Pancreas (tissue), 10 donors: ENCODE results near the gene PTPRM. TPM values are rescaled to one million over a fixed set of nuclear protein-coding genes. Genes with fewer than 3 reads are reported as not detected.

Source experiments
- ATAC-seq, 4 donors: fragments of 200-7000 bp; cut with Tn5 transposase; one replicate each; pipeline versions ENCODE4 v1.8.0 to v1.9.1; 2020; ENCODE audit warnings: mild to moderate bottlenecking in 4 of 4, moderate library complexity in 4 of 4
- DNase-seq, 6 donors: peaks; one replicate each; pipeline ENCODE4 v3.0.0-alpha.2; 2020
- FAIRE-seq: peaks from 2 replicates; lab custom pipeline; 2012; peaks lifted over from hg19 to GRCh38; lab: Jason Lieb, UNC
- H3K27ac ChIP-seq, 4 donors: fragments of 200-600 bp; sonication (generic); 1 replicate in 3 of 4; 2 replicates in 1 of 4; pipeline versions ENCODE4 v1.5.0 to v1.8.0; 2020
- H3K27me3 ChIP-seq, 4 donors: fragments of 200-600 bp; one replicate each; pipeline ENCODE4 v1.8.0; 2021
- H3K36me3 ChIP-seq, 3 donors: fragments of 200-600 bp; sonication (generic) in 1 of 3; one replicate each; pipeline versions ENCODE4 v1.5.0 to v1.8.0; 2020 to 2021
- H3K4me1 ChIP-seq, 3 donors: fragments of 200-600 bp; one replicate each; pipeline ENCODE4 v1.8.0; 2021
- H3K4me3 ChIP-seq, 4 donors: fragments of 200-600 bp; sonication (generic) in 2 of 4; one replicate each; pipeline versions ENCODE4 v1.5.0 to v1.8.0; 2020 to 2021
- H3K9me3 ChIP-seq, 4 donors: fragments of 200-600 bp; one replicate each; pipeline ENCODE4 v1.8.0; 2021
- WGBS, 2 donors: extraction: QIAGEN DNeasy Blood & Tissue Kit; methylation state at CpG; one replicate each; pipeline ENCODE4 v1.1.7; 2013; 5-methylcytosine and 5-hydroxymethylcytosine counted together
- intact Hi-C, 3 donors: fragments of 100-400 bp; cut with DNase I; formaldehyde crosslinking; loops; one replicate each; pipeline versions ENCODE4 v1.11.1 to v1.14.2; 2022
- polyA plus RNA-seq, 2 donors: library from polyadenylated mRNA; stranded (reverse); fragments of 200-250 nt; gene quantifications; one replicate each; pipeline ENCODE4 v1.2.3, GENCODE V29; 2013
- total RNA-seq, 6 donors: library from RNA; stranded (reverse); fragmentation: NEBNext Ultra II Directional in 4 of 6; extraction: Animal tissue kit (Norgen Biotek cat#: 25700) in 4 of 6; gene quantifications; one replicate each; pipeline versions ENCODE4 v1.2.1 to v1.2.4, GENCODE V29; 2021 to 2023
- TF ChIP-seq, protein P1 (sequence below), 4 donors: fragments of 200-600 bp; sonication (generic) in 3 of 4; IDR thresholded peaks; one replicate each; pipeline versions ENCODE4 v1.5.0 to v1.8.0; 2021; ENCODE audit warnings: antibody characterized with exemption in 4 of 4
- donor health status: healthy with polysubstance abuse.
- donor health status: DM: no; HTN: no; CAD: no; lungs with moderate emphysema.
- donor health status: DM: no; HTN: no; CAD: no.
- donor health status: control.
- donor health status: control.
- donor health status: Bipolar disorder and iron deficiency.
- donor health status: DM: yes; HTN: yes; CAD: no.
- donor health status: DM: no; HTN: no; CAD: no.
- donor health status: DM: no; HTN: no; CAD: no.
- donor health status: DM: yes; HTN: yes; CAD: no.

PTPRM gene
- total and polyA plus RNA-seq, 8 donors = 14.5 to 50.7 (median 19.7) TPM

DNA sequence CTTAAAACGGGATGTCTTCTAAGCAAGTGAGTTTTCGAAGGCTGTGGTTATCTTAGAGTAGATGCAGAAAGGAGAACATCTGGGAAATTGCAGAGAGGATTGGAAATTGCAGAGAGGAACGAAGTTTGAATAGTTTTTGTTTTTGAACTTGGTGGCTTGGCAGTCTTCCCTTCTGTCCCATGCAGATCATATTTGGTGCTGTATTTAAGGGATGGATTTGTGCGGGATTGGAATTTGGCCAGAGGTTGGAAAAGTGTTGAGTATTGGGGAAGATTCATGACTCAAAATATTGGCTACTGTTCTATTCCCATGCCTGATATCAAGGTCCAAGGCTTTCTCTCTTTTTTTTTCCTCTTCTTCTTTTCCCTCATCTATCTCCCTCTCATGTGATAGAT, 18.2 kb downstream of the PTPRM start:
- H3K27ac ChIP-seq = no peak overlapping the region
- FAIRE-seq = no peak
- H3K4me1 ChIP-seq = peaks cover 4 to 14% (median 9%) of the 10 kb centered on the region in 3 donors
- TF ChIP-seq, protein P1, sequence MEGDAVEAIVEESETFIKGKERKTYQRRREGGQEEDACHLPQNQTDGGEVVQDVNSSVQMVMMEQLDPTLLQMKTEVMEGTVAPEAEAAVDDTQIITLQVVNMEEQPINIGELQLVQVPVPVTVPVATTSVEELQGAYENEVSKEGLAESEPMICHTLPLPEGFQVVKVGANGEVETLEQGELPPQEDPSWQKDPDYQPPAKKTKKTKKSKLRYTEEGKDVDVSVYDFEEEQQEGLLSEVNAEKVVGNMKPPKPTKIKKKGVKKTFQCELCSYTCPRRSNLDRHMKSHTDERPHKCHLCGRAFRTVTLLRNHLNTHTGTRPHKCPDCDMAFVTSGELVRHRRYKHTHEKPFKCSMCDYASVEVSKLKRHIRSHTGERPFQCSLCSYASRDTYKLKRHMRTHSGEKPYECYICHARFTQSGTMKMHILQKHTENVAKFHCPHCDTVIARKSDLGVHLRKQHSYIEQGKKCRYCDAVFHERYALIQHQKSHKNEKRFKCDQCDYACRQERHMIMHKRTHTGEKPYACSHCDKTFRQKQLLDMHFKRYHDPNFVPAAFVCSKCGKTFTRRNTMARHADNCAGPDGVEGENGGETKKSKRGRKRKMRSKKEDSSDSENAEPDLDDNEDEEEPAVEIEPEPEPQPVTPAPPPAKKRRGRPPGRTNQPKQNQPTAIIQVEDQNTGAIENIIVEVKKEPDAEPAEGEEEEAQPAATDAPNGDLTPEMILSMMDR (IDR thresholded peaks at IDR 0.05) = no peak
- no peaks in the 10 kb centered on the region for H3K9me3 ChIP-seq
- peak in 1 of 4 donors; percentile 17 for ATAC-seq
- no peaks in the 10 kb centered on the region for H3K36me3 ChIP-seq
- no peaks in the 10 kb centered on the region for H3K27me3 ChIP-seq
- H3K4me3 ChIP-seq = no peak overlapping the region
- no peak for DNase-seq
- intact Hi-C loops = no loop called here
- 60 to 71% methylated on average over 4 of the region's 4 CpGs for WGBS, 2 donors

DNA sequence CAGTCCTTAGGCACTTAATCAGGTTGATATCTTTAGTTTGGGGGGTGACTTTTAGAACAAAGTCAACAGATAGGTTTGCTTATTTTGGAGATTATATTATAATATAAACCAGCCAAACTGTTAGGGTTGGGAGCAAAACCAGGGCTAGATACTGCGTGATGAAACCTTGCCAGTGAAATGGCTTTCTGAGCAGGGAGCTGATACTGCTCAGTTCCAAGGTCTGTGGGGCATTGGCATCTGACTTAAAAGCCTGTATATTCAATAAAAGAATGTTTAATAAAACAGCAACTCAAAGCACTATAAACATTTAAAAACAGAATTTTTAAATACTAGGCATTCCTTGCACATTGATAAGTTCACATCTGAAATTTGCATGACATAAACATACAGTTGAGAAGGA, 19.3 kb downstream of the PTPRM start:
- DNase-seq (no peak), FAIRE-seq (no peak), ATAC-seq (peak in 2 of 4 donors; percentile 26 to 53)
- Histone ChIP-seq H3K4me1 (peaks cover 4 to 14% (median 9%) of the 10 kb centered on the region in 3 donors), H3K36me3 (no peaks in the 10 kb centered on the region), H3K27me3 (no peaks in the 10 kb centered on the region), H3K4me3 (no peak overlapping the region), H3K27ac (no peak overlapping the region), H3K9me3 (no peaks in the 10 kb centered on the region)
- intact Hi-C loops = no loop called here
- TF ChIP-seq, protein P1 (IDR thresholded peaks at IDR 0.05) = no peak
- 26 to 42% methylated on average over 1 of the region's 1 CpG for WGBS, 2 donors

DNA sequence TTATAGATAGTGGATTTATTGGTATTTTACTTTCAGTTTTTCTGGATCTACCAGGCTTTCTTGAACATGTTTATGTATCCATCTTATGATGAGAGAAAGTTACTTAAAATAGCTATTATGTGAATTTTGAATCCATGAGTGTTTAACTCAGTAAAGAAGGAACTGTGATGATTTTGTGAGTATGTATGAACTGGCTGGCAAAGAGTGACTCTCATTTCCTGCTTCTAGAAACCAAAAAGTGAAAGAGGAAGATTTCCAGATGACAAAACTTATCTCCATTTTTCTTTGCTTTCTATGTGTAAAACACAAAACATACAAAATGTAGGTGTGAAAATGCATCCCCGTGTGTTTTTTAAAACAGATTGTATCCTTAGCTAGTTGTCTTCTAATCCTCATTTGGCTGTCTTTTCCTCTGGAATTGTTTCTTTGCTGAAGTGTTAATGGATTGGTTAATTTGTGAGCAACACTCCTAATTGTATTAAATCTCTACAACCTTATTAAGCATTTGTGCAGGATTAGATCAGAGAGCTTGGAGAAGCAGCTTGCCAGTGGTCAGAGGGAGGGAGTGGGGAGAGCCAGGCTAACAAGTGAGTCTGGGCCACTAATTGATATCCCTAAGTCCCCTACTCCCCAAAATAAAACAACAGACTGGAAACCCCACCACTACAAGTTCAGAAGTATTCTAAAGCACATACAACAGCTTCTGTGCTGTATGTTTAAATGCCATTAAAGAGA, 23.9 kb downstream of the PTPRM start:
- no peaks in the 10 kb centered on the region for H3K9me3 ChIP-seq
- DNase-seq (no peak), ATAC-seq (no peak), FAIRE-seq (peak; percentile 56)
- H3K27ac ChIP-seq = no peak overlapping the region
- no peaks in the 10 kb centered on the region for H3K36me3 ChIP-seq
- intact Hi-C loops = no loop called here
- 77 to 82% methylated on average over 1 of the region's 1 CpG for WGBS, 2 donors
- H3K27me3 ChIP-seq = no peaks in the 10 kb centered on the region
- no peak overlapping the region for H3K4me3 ChIP-seq
- peaks cover 4 to 16% (median 4%) of the 10 kb centered on the region in 3 donors for H3K4me1 ChIP-seq
- TF ChIP-seq, protein P1 (IDR thresholded peaks at IDR 0.05) = no peak

DNA sequence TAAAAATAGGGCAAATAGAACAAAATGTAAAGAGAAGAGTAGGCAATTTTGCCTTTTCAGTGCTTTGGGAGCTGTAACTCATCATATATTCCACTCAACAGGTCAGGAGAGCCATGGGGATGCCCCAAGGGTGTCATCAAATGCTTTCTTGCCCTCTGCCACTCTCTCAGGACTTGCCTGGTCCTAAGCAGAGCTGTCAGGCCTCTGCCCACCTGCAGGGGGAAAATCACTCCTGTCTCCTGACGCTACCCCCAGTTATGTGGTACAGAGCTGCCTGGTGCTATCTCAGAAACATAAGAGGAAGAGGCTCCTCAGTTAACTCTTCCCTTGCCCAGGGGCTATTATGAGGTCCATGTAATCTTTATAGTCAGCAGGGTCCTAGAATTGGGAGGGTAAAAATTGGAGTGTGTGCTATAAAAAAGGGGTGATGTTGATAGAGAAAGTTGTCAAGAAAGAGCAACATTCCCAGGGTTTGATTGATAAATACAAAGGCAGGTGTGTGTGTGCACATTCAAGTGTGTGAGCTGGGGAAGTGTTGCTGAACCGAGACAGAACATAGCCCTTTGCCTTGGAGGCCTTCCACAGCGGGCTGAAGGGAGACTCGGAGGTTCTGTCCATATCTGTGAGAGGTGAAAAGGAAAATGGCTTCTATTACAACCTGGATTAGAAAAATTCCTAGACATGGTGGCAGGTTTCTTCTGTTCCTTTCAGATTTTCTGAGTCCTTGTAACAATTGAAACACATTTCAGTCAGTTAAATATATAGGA, 25.4 kb downstream of the PTPRM start:
- no peaks in the 10 kb centered on the region for H3K27me3 ChIP-seq
- DNase-seq (no peak), FAIRE-seq (no peak), ATAC-seq (peak in 2 of 4 donors; percentile 22 to 24)
- H3K27ac ChIP-seq = no peak overlapping the region
- 68 to 80% methylated on average over 4 of the region's 4 CpGs for WGBS, 2 donors
- peaks cover 0 to 10% (median 0%) of the 10 kb centered on the region in 3 donors for H3K4me1 ChIP-seq
- no peaks in the 10 kb centered on the region for H3K36me3 ChIP-seq
- TF ChIP-seq, protein P1 (IDR thresholded peaks at IDR 0.05) = no peak
- H3K4me3 ChIP-seq = no peak overlapping the region
- H3K9me3 ChIP-seq = no peaks in the 10 kb centered on the region
- intact Hi-C loops = no loop called here
